Endothelial cell (in vitro differentiated cells): ENCODE data around the gene SPAG8. TPM values are rescaled to one million over a fixed set of nuclear protein-coding genes. Genes with fewer than 3 reads are reported as not detected.

Source experiments
- DNase-seq: peaks from one replicate; pipeline ENCODE4 v3.0.0; 2021; ENCODE audit warnings: low spot score
- H3K27ac Mint-ChIP-seq: one replicate; pipeline ENCODE4 v1.8.0; 2021; ENCODE audit warnings: mixed read lengths, inconsistent platforms; ENCODE audit not compliant: unreplicated experiment
- H3K27me3 Mint-ChIP-seq: one replicate; pipeline ENCODE4 v1.8.0; 2021; ENCODE audit warnings: mild to moderate bottlenecking, moderate library complexity, mixed read lengths, inconsistent platforms; ENCODE audit not compliant: unreplicated experiment
- H3K36me3 Mint-ChIP-seq: one replicate; pipeline ENCODE4 v1.8.0; 2021; ENCODE audit warnings: mild to moderate bottlenecking, low read depth, mixed read lengths, inconsistent platforms; ENCODE audit not compliant: unreplicated experiment
- H3K4me1 Mint-ChIP-seq: one replicate; pipeline ENCODE4 v1.8.0; 2021; ENCODE audit warnings: mild to moderate bottlenecking, mixed read lengths, inconsistent platforms; ENCODE audit not compliant: unreplicated experiment
- H3K4me3 Mint-ChIP-seq: one replicate; pipeline ENCODE4 v1.8.0; 2021; ENCODE audit warnings: mild to moderate bottlenecking, mixed read lengths, inconsistent platforms; ENCODE audit not compliant: unreplicated experiment
- H3K9me3 Mint-ChIP-seq: one replicate; pipeline ENCODE4 v1.8.0; 2021; ENCODE audit warnings: mixed read lengths, inconsistent platforms; ENCODE audit not compliant: unreplicated experiment
- CTCF ChIP-seq: fragments of 200-600 bp; sonication (generic); IDR thresholded peaks from one replicate; pipeline ENCODE4 v1.5.0; 2021; ENCODE audit warnings: antibody characterized with exemption; ENCODE audit not compliant: unreplicated experiment
- total RNA-seq: library from RNA; stranded (reverse); fragmentation: NEBNext Ultra II Directional; extraction: Animal tissue kit (Norgen Biotek cat#: 25700); gene quantifications from one replicate; pipeline ENCODE4 v1.2.1, GENCODE V29; 2021; ENCODE audit not compliant: unreplicated experiment

The SPAG8 gene
- total RNA-seq, 1 donor from 2014 or later = 0.59 TPM

GRCh38 chr9:35795695-35796094 is 16.4 kb downstream of the SPAG8 start:
- no peak for DNase-seq
- Mint-ChIP-seq H3K27me3 (peaks cover 7% of the 10 kb centered on the region), H3K4me1 (peaks cover 35% of the 10 kb centered on the region), H3K36me3 (peaks cover 15% of the 10 kb centered on the region), H3K9me3 (no peaks in the 10 kb centered on the region), H3K27ac (no peak overlapping the region), H3K4me3 (no peak overlapping the region)
- TF ChIP-seq CTCF = no peak

DNA sequence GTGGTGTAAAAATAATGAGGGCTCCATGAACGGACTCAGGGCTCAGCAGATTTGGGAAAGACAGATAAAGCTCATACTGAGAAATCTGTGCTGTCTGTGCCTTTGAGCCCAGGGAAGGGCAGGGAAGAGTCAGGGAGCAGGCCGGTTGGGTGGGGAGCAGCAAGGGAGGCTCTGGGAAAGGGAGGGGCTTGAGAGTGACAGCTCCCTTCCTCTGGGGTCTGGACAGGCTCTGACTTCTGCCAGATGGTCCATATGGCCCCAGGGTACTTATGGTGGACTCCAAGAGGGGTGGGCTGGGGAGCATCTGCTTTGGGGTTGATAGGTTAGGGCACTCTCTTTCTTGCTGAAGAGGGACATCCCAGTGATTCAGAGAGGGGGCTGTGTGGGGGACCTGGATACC is 18.6 kb downstream of the SPAG8 start:
- DNase-seq = no peak
- H3K9me3 Mint-ChIP-seq = no peaks in the 10 kb centered on the region
- TF ChIP-seq CTCF = no peak
- H3K27ac Mint-ChIP-seq = no peak overlapping the region
- peaks cover 37% of the 10 kb centered on the region for H3K4me1 Mint-ChIP-seq
- H3K36me3 Mint-ChIP-seq = peaks cover 5% of the 10 kb centered on the region
- no peak overlapping the region for H3K4me3 Mint-ChIP-seq
- peaks cover 12% of the 10 kb centered on the region for H3K27me3 Mint-ChIP-seq

DNA sequence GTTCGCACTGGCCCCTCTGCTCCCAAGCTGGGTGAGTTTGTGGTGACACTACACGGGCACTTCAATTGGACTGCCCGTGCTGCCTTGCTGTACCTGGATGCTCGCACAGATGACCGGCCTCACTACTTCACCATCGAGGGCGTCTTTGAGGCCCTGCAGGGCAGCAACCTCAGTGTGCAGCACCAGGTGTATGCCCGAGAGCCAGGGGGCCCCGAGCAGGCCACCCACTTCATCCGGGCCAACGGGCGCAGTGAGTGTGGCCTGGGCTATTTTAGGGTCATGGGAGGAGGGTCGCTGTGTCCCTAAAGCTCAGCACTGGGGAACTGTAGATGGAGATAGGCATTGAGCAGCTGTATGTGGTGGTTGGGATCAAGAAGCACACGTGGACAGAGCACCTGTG is 19.2 kb downstream of the SPAG8 start:
- no peak overlapping the region for H3K4me3 Mint-ChIP-seq
- peaks cover 5% of the 10 kb centered on the region for H3K36me3 Mint-ChIP-seq
- peaks cover 12% of the 10 kb centered on the region for H3K27me3 Mint-ChIP-seq
- H3K27ac Mint-ChIP-seq = no peak overlapping the region
- no peaks in the 10 kb centered on the region for H3K9me3 Mint-ChIP-seq
- no peak for DNase-seq
- peaks cover 37% of the 10 kb centered on the region for H3K4me1 Mint-ChIP-seq
- TF ChIP-seq CTCF = no peak

- no peak overlapping the region for H3K27ac Mint-ChIP-seq
Measured at GRCh38 chr9:35792024-35792813, 19.8 kb downstream of the SPAG8 start.

More at GRCh38 chr9:35792024-35792813, 19.8 kb downstream of the SPAG8 start:
- no peak overlapping the region for H3K4me3 Mint-ChIP-seq
- no peak for TF ChIP-seq CTCF
- H3K36me3 Mint-ChIP-seq = peaks cover 5% of the 10 kb centered on the region
- no peak for DNase-seq
- H3K9me3 Mint-ChIP-seq = no peaks in the 10 kb centered on the region
- H3K27me3 Mint-ChIP-seq = peaks cover 12% of the 10 kb centered on the region
- peaks cover 37% of the 10 kb centered on the region for H3K4me1 Mint-ChIP-seq
